ENCODE results near the gene HTRA3.

Gene HTRA3

DNA sequence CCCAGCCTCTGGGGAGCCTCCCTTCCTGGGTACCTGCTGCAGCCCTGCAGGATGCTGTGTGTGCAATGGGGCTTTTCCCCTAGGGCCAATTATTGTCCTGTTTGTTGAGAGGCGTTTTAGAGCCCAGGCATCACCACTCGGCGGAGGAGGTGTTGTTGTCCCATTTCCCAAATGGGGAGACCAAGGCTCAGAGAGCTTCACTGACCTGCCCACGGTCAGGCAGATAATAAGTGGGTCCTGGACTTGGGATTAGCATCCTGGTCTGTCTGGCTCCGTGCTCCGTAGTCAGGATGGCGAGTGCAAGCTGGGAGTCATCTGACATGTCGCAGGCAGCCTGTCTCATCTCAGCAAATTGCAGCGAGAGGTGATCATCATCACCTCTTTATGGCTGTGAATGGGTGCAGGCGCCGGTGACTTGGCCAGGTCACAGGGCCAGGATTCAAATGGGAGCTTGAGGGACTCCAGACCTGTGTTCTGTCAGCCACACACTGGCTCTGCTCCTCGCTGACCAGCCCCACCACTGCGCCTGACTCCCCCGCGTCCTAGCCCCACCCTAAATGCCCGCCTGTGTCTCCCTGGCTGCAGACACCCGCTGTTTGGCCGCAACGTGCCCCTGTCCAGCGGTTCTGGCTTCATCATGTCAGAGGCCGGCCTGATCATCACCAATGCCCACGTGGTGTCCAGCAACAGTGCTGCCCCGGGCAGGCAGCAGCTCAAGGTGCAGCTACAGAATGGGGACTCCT, 16.6 kb downstream of the HTRA3 start:
- ATAC-seq: no peak
- TF ChIP-seq, protein P1, sequence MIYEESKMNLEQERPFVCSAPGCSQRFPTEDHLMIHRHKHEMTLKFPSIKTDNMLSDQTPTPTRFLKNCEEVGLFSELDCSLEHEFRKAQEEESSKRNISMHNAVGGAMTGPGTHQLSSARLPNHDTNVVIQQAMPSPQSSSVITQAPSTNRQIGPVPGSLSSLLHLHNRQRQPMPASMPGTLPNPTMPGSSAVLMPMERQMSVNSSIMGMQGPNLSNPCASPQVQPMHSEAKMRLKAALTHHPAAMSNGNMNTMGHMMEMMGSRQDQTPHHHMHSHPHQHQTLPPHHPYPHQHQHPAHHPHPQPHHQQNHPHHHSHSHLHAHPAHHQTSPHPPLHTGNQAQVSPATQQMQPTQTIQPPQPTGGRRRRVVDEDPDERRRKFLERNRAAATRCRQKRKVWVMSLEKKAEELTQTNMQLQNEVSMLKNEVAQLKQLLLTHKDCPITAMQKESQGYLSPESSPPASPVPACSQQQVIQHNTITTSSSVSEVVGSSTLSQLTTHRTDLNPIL (CRISPR knock-in tag; IDR thresholded peaks at IDR 0.05; ENCODE audit: low read depth): no peak

DNA sequence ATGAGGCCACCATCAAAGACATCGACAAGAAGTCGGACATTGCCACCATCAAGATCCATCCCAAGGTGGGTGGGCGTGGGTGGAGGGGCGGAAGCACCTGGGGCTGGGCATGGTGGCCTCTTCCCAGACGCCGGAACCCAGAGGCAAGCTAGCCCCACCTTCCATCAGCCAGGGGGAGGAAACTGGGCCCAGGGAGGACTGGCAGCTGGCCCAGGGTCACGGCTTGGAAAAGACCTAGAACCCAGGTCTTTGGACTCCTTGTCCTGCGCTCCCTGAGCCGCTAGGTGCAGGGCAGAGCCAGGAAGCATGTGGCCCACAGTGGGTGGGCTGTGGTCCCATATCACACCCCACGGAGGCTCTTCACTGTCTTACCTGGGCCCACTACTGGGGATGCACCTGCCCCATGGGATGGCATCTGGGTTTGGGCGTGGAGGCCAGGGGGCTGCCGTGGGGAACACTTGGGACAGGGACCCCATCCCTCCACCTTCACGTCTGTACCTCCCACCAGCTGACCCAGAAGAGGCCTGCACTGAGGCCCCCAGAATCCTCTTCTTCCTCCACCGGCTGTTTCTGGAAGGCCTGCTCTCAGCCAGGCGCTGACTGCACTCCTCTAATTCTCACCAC, 17.3 kb downstream of the HTRA3 start:
- ATAC-seq: no peak
- no peak for TF ChIP-seq ZNF8 (CRISPR knock-in tag; IDR thresholded peaks at IDR 0.05)
- TF ChIP-seq, protein P2, sequence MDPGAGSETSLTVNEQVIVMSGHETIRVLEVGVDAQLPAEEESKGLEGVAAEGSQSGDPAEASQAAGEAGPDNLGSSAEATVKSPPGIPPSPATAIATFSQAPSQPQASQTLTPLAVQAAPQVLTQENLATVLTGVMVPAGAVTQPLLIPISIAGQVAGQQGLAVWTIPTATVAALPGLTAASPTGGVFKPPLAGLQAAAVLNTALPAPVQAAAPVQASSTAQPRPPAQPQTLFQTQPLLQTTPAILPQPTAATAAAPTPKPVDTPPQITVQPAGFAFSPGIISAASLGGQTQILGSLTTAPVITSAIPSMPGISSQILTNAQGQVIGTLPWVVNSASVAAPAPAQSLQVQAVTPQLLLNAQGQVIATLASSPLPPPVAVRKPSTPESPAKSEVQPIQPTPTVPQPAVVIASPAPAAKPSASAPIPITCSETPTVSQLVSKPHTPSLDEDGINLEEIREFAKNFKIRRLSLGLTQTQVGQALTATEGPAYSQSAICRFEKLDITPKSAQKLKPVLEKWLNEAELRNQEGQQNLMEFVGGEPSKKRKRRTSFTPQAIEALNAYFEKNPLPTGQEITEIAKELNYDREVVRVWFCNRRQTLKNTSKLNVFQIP (CRISPR knock-in tag; IDR thresholded peaks at IDR 0.05; ENCODE audit: borderline replicate concordance, low read depth): no peak

DNA sequence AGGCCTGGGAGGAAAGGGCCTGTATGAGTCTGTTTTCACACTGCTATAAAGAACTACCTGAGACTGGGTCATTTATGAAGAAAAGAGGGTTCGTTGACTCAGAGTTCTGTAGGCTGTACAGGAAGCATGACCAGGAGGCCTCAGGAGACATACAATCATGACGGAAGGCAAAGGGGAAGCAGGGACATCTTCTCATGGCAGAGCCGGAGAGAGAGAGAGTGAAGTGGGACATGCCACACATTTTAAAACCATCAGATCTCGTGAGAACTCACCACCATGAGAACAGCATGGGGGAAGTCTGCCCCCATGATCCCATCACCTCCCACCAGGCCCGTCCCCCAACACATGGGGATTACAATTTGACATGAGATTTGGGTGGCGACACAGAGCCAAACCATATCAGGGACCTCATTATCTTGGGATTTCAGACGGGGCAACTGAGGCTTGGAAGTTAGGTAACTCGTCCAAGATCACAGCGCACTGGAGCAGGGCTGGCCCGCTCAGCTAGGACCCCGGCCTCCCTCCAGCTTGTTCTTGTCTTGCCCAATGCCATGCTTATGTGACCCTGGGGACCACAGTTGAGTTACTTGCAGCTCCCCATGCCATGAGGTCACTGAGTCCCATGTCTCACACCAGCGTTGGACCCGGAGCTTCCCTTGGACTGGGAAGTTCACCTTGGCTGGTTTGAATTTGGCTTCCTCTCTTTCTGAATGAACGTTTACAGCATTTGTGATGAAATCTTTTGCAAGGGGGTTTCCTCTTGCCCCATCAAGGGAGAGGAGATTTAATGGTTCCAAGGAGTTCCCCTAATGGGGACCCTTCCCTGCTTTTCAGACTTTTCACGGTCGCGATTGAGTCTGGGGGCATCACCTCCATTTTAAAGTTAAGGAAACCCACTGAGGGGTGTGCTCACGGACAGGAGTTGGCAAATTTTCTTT, 18.1 kb downstream of the HTRA3 start:
- no peak for TF ChIP-seq SNAI2 (CRISPR knock-in tag; IDR thresholded peaks at IDR 0.05)
- TF ChIP-seq ISL1 (CRISPR knock-in tag; IDR thresholded peaks at IDR 0.05): no peak
- no peak for TF ChIP-seq ZNF565 (CRISPR knock-in tag; conservative IDR thresholded peaks at IDR 0.05; ENCODE audit: low read depth)
- no peak for TF ChIP-seq BACH2 (CRISPR knock-in tag; IDR thresholded peaks at IDR 0.05; ENCODE audit: borderline replicate concordance)
- TF ChIP-seq, protein P3, sequence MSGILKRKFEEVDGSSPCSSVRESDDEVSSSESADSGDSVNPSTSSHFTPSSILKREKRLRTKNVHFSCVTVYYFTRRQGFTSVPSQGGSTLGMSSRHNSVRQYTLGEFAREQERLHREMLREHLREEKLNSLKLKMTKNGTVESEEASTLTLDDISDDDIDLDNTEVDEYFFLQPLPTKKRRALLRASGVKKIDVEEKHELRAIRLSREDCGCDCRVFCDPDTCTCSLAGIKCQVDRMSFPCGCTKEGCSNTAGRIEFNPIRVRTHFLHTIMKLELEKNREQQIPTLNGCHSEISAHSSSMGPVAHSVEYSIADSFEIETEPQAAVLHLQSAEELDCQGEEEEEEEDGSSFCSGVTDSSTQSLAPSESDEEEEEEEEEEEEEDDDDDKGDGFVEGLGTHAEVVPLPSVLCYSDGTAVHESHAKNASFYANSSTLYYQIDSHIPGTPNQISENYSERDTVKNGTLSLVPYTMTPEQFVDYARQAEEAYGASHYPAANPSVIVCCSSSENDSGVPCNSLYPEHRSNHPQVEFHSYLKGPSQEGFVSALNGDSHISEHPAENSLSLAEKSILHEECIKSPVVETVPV (CRISPR knock-in tag; IDR thresholded peaks at IDR 0.05): no peak
- TF ChIP-seq, protein P4, sequence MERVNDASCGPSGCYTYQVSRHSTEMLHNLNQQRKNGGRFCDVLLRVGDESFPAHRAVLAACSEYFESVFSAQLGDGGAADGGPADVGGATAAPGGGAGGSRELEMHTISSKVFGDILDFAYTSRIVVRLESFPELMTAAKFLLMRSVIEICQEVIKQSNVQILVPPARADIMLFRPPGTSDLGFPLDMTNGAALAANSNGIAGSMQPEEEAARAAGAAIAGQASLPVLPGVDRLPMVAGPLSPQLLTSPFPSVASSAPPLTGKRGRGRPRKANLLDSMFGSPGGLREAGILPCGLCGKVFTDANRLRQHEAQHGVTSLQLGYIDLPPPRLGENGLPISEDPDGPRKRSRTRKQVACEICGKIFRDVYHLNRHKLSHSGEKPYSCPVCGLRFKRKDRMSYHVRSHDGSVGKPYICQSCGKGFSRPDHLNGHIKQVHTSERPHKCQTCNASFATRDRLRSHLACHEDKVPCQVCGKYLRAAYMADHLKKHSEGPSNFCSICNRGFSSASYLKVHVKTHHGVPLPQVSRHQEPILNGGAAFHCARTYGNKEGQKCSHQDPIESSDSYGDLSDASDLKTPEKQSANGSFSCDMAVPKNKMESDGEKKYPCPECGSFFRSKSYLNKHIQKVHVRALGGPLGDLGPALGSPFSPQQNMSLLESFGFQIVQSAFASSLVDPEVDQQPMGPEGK (CRISPR knock-in tag; IDR thresholded peaks at IDR 0.05; ENCODE audit: borderline replicate concordance): no peak
- no peak for TF ChIP-seq ZFP30 (CRISPR knock-in tag; IDR thresholded peaks at IDR 0.05)
- TF ChIP-seq, protein P2 (CRISPR knock-in tag; IDR thresholded peaks at IDR 0.05; ENCODE audit: borderline replicate concordance, low read depth): no peak
- TF ChIP-seq, protein P5, sequence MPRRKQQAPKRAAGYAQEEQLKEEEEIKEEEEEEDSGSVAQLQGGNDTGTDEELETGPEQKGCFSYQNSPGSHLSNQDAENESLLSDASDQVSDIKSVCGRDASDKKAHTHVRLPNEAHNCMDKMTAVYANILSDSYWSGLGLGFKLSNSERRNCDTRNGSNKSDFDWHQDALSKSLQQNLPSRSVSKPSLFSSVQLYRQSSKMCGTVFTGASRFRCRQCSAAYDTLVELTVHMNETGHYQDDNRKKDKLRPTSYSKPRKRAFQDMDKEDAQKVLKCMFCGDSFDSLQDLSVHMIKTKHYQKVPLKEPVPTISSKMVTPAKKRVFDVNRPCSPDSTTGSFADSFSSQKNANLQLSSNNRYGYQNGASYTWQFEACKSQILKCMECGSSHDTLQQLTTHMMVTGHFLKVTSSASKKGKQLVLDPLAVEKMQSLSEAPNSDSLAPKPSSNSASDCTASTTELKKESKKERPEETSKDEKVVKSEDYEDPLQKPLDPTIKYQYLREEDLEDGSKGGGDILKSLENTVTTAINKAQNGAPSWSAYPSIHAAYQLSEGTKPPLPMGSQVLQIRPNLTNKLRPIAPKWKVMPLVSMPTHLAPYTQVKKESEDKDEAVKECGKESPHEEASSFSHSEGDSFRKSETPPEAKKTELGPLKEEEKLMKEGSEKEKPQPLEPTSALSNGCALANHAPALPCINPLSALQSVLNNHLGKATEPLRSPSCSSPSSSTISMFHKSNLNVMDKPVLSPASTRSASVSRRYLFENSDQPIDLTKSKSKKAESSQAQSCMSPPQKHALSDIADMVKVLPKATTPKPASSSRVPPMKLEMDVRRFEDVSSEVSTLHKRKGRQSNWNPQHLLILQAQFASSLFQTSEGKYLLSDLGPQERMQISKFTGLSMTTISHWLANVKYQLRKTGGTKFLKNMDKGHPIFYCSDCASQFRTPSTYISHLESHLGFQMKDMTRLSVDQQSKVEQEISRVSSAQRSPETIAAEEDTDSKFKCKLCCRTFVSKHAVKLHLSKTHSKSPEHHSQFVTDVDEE (CRISPR knock-in tag; IDR thresholded peaks at IDR 0.05): no peak
- TF ChIP-seq ARNTL (CRISPR knock-in tag; IDR thresholded peaks at IDR 0.05; ENCODE audit: borderline replicate concordance, low read depth): no peak
- TF ChIP-seq ZC3H10 (CRISPR knock-in tag; IDR thresholded peaks at IDR 0.05): no peak
- ATAC-seq: no peak

All from SK-N-SH treated with all-trans-retinoic acid at 6 μM for 48 hours (cell line).